Right renal cortex interstitium (tissue), 3 donors: ENCODE results near the gene TMPRSS12. TPM values are rescaled to one million over a fixed set of nuclear protein-coding genes. Genes with fewer than 3 reads are reported as not detected.
"Not testable (repeated sequence)": the region's sequence is repeated elsewhere in the genome, so short reads cannot be mapped to it uniquely, and the experiment has no call there.

Experiments
- DNase-seq, 3 donors: peaks; one replicate each; pipeline ENCODE4 v3.0.0-alpha.2; 2013; ENCODE audit warnings: low read depth in 3 of 3, low spot score in 2 of 3
- polyA plus RNA-seq, 3 donors: library from polyadenylated mRNA; unstranded; fragments of 120-200 nt; gene quantifications; one replicate each; pipeline ENCODE4 v1.2.1, GENCODE V29; 2013; ENCODE audit not compliant: insufficient read length in 3 of 3

TMPRSS12 gene
- polyA plus RNA-seq, 3 donors, result 0.06 to 0.08 TPM; not detected in 1

DNA sequence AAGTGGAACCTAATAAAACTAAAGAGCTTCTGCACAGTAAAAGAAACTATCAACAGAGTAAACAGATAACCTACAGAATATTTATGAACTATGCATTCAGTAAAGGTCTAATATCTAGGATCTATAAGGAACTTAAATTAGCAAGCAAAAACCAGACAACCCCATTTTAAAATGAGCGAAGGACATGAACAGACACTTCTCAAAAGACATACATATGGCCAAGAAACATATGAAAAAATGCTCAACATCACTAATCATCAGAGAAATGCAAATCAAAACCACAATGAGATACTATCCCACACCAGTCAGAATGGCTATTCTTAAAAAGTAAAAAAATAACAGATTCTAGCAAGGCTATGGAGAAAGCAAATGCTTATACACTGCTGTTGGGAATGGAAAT is 12.5 kb downstream of the TMPRSS12 start:
- DNase-seq, result not testable (repeated sequence)

DNA sequence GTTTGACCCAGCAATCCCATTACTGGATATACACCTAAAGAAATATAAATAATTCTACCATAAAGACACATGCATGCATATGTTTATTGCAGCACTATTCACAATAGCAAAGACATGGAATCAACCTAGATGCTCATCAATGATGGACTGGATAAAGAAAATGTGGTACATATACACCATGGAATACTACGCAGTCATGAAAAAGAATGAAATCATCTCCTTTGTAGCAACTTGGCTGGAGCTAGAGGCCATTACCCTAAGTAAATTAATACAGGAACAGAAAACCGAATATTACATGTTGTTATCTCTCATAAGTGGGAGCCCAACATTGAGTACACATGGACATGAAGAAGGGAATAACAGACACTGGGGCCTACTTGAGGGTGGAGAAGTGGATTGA is 13.0 kb downstream of the TMPRSS12 start:
- DNase-seq, result not testable (repeated sequence)

DNA sequence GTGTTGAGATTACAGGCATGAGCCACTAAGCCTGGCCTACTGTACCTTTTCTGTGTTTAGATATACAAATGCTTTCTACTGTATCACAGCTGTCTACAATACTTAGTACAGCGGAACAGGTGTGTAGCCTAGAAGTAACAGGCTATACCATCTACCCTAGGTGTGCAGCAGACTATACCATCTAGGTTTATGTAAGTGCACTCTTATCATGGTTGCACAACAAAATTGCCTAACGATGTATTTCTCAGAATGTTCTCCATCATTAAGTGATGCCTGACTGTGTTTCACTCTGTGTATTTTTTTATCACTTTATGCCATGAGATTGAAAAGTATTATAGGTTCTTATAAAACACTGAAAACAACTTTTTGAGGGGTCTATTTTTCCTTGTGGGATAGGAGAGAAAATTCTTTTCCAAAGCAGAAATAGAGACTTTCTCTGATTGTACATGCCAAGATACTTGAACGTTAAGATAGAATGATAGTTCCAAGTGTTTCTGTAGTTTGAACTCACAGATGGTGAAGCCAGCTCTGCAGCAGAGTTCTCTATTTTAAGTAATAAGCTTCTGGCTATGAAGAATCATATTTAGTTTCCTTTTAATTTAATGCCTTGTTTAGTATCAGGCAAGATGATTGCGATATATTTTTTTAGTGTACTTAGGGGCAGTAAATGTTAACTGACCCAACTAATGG is 17.0 kb downstream of the TMPRSS12 start:
- no peak for DNase-seq

DNA sequence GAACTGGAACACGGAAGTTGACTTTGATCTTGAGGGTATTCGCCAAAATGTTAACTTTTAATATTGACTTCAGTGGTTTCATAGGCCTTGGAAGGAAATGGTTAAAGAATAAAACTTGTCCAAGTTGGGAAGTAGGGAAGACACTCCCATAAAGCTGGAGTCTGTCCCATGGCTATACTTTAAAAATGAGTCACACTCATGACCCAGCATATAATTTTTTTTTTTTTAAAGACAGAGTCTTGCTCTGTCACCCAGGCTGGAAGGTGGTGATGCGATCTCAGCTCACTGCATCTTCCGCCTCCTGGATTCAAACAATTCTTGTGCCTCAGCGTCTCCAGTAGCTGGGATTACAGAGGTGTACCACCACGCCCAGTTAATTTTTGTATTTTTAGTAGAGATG is 19.6 kb downstream of the TMPRSS12 start:
- DNase-seq, result no peak

DNA sequence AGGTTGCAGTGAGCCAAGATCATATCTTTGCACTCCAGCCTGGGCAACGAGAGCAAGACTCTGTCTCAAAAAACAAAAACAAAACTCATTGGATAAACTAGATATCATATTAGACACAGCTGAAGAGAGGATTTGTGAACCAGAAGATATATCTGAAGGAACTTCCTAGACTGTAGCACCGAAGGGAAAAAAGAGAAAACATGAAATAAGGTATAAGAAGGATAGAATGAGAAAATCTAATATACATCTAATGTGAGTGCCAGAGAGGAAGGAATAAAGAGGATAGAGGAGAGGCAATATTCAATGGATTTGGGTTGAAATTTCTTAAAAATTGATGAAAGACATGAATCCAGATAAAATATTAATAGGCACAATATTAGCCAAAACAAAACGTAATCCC is 22.5 kb downstream of the TMPRSS12 start:
- DNase-seq, result no peak

DNA sequence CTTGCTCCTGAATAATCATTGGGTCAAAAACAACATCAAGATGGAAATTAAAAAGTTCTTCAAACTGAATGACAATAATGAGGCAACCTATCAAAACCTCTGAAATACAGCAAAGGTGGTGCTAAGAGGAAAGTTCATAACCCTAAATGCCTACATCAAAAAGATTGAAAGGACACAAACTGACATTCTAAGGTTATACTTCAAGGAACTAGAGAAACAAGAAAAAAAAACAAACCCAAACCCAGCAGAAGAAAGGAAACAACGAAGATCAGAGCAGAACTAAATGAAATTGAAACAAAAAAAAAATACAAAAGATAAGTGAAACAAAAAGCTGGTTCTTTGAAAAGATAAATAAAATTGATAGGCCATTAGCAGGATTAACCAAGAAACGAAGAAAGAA is 26.2 kb downstream of the TMPRSS12 start:
- DNase-seq, result not testable (repeated sequence)

DNA sequence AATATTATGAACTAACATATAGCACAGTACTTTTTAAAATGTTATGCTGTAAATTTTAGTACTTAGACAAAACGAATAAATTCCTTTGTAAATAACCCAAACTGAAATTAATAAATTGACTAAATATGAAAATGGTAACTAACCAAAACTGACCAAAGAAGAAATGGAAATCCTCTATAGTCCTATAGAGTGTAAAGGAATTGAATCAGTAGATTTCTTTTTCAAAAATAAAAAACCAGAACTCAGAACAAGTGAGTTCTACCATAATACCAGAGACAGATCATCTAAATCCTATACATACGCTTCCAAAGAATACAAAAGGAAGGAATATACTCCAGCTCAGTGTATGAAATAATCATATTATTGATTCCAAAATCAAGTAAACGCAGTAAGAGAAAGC is 39.8 kb downstream of the TMPRSS12 start:
- DNase-seq, result no peak

DNA sequence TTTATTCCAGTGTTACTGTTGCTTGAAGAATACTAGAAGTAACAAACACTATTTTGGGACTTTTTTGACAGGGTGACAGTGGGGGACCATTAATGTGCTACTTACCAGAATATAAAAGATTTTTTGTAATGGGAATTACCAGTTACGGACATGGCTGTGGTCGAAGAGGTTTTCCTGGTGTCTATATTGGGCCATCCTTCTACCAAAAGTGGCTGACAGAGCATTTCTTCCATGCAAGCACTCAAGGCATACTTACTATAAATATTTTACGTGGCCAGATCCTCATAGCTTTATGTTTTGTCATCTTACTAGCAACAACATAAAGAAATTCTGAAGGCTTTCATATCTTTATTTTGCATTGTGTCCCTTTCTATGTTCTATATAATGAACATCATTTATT is 44.5 kb downstream of the TMPRSS12 start:
- DNase-seq, result no peak

DNA sequence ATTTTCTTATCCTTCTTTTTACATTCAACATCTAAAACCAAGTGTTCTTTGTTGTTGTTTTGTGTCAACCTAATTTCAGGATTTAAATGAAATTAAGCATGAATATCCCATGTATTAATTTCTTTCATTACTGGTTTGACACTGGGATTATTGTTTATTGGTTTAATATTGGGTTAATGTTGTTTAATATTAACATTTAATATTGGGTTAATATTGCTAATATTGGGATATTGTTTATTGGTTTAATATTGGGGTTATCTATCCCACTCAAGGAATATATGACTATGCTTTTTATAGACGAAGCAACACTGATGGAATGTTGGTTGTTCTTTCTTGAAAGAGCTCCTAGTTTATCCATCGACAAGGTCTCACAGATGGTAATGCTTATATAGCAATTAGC is 45.9 kb downstream of the TMPRSS12 start:
- DNase-seq, result no peak

DNA sequence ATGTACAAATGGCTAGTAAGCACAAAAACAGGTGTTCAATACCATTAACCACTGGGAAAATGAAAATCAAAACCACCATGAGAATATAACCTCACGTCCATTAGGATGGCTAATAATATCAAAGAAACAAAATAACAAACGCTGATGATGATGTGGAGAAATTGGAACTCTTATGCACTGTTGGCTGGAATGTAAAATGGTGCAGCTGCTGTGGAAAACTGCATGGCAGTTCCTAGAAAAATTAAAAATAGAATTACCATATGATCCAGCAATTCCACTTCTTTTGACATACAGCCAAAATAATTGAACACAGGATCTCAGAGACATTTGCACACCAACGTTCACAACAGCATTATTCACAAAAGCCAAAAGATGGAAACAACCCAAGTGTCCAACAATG is 51.5 kb downstream of the TMPRSS12 start:
- no peak for DNase-seq

DNA sequence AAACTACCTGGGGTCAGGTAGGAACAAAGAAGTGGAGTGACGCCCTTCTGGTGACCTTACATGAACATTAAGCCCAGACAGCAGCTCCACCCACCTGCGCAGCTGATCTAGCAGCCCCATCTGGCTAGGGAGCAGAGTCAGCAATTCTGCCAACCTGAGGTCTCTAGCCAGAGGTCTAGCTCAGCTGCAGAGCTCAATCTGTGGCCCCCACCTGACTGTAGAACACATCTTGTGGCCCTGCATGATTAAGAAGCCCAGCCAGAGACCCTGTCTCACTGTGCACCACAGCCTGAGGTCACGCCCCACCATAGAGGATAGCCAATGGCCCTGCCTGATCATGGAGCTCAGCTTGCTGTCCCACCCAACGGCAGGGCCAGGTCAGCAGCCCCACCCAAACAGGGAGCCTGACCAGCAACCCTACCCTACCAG is 59.0 kb downstream of the TMPRSS12 start:
- DNase-seq, result no peak

DNA sequence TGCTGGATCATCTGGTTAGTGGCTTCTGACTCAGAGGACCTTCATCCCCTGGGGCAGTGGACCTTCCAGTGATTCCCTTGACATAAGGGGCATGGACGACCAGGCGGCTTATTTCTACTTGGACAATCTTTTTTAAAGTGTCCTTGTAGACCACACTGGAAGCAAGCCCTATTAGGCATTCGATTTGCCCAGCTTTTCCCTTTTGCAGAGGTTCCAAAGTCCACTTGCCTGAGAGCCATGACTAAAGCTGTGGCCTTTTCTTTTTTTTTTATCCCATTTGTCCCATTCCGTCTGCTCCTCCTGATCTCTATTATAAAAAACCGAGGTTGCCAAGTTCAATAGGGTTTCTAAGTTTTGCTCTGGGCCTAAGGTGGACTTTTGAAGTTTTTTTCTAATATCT is 65.8 kb downstream of the TMPRSS12 start:
- not testable (repeated sequence) for DNase-seq

DNA sequence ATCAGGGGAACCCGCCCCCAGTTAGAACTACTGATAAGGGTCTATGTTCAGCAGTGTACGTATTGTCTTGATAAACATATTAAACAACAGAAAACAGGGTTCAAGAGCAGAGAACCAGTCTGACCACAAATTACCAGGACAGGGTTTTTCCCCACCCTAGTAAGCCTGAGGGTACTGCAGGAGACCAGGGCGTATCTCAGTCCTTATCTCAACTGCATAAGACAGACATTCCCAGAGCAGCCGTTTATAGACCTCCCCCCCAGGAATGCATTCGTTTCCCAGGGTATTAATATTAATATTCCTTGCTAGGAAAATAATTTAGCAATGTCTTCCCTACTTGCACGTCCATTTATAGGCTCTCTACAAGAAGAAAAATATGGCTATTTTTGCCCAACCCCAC is 69.6 kb downstream of the TMPRSS12 start:
- not testable (repeated sequence) for DNase-seq

DNA sequence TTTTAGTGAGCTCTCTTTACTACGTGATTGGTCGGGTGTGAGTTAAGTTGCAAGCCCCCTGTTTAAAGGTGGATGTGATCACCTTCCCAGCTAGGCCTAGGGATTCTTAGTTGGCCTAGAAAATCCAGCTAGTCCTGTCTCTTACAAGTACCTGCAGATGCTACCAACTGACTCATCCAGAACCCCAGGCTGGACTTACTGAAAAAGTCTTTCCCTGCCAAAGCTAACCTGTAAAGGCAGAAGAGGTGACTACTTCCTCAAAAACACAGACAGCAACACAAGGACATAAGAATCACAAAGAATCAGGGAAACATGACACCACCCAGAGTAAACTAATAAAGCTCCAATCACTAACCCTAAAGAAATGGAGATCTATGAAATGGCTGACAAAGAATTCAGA is 70.5 kb downstream of the TMPRSS12 start:
- no peak for DNase-seq

DNA sequence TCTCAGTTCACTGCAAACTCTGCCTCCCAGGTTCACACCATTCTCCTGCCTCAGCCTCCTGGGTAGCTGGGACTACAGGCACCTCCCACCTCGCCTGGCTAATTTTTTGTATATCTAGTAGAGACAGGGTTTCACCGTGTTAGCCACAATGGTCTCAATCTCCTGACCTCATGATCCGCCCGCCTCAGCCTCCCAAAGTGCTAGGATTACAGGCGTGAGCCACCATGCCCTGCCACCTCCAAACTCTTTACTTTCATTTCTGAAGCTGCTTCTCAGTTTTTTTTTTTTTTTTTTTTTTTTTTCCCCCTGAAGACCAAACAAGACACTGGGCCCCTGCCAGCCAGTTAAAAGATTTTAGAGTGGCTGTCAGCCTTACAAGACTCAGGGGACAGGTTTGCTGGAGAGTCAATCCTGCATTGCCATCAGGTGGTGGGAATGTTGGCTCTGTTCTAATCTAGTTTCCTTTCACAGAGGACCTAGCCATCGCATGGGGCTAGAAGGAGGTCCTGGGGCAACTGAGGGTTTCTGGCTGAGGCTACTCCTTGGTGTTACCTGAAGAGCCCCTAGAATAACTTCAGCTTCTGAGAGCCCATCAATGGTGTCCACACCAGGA is 72.3 kb downstream of the TMPRSS12 start:
- DNase-seq, result no peak

DNA sequence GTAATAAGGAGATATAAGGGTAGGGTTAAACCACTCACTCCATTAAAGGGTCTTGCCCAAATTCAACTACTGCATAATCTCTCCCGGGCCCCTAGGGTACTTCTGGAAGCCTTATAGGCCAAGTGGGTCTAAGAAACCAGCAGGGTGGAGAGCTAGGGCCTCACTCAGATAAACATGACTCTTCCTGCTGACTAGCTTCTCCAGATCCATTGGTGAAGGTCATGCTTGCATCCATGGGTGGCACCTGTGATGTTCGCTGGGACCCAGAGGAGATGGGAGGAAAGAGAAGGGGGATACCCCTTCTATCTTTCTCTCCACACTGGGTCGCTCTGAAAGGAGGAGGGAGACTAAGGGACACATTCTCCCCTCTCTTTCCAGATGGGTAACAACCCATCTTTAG is 73.6 kb downstream of the TMPRSS12 start:
- DNase-seq, result no peak

DNA sequence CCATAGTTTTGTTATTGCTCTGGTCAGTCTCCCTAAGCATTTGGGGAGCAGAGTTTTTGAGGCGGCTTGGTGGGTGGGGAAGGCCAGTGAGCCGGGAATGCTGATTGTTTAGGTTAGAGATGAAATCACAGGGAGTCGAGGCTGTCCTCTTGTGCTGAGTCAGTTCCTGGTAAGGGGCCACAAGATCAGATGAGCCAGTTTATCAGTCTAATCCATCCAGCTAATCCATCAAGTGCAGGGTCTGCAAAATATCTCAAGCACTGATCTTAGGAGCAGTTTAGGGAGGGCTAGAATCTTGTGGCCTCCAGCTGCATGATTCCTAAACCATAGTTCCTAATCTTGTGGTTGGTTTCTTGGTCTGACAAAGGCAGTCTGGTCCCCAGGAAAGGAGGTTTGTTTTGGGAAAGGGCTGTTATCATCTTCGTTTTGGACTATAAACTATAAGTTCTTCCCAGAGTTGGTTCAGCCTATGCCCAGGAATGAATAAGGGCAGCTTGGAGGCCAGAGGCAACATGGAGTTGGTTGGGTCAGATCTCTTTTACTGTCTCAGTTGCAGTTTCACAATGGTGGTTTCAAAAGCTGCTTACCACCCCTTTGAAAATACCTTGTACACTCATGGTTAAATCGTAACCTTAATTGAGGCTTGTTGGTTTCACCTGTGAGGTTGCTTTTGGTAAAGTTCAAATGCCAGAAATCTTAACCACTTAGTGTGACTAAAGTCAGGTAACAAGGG is 76.0 kb downstream of the TMPRSS12 start:
- DNase-seq, result no peak

DNA sequence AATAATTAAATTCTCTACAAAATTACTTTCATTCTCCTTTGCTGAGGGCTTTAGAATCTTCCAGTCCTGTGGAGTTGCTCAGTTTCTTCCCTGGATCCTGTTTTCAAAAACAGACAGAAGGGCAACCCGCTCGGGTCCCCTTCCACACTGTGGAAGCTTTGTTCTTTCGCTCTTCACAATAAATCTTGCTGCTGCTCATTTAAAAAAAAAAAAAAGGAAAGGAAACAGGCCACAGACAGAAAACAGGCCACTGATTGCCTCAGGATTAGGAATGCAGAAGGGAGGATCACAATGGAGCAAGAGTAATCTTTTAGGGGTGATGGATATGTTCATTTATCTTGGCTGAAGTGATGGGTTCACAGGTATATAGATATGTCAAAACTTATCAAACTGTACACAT is 80.1 kb downstream of the TMPRSS12 start:
- DNase-seq, result no peak

DNA sequence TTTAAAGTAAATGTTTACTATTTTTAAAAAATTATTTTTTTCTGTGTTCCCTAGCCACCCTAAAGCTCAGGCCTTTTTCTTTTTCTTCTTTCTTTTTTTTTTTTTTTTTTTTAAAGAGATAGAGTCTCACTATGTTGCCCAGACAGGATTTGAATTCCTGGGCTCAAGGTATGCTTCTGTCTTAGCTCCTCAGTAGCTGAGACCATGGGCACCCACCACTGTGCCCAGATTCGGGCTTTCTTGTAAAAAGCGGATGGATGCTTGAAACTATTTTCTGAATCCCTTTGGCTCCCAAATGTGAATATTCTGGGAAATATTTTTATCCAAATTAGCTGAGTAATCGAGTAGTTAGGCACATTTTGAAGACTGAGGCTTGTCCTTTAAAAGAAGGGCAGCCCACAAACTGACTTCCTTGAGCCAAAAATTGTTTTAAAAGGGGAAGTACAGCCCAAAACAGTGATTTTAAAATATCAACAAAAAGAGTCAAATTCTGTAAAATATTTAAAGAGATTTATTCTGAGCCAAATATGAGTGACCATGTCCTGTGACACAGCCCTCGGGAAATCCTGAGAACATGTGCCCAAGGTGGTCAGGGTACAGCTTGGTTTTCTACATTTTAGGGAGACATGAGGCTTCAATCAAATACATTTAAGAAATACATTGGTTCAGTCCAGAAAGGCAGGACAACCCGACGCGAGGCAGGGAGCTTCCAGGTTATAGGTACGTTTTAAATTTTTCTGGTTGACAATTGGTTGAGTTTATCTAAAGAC is 80.8 kb downstream of the TMPRSS12 start:
- no peak for DNase-seq

DNA sequence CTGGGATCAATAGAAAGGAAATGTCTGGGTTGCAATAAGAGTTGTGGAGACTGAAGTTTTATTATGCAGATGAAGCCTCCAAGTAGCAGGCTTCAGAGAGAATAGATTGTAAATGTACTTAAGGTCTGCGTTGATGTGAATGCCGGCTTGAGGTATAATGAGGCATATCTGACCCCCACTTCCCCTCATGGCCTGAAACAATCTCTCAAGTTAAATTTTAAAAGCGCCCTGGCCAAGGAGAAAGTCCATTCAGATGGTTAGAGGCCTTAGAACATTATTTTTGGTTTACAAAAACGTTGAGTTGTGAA is 81.4 kb downstream of the TMPRSS12 start:
- DNase-seq, result no peak
